ENCODE data around the gene AGAP1. TPM values are rescaled to one million over a fixed set of nuclear protein-coding genes. Genes with fewer than 3 reads are reported as not detected.

Gene AGAP1
- total RNA-seq, 1 donor from 2014 or later = 44.0 TPM

GRCh38 chr2:235678712-235679111 lies 184.9 kb downstream of the AGAP1 start:
- no peak for DNase-seq (ENCODE audit: low spot score in 2 of 2, unreplicated experiment in 2 of 2)
- H3K36me3 Mint-ChIP-seq = no peaks in the 10 kb centered on the region
- TF ChIP-seq CTCF (IDR thresholded peaks at IDR 0.05; ENCODE audit: unreplicated experiment) = no peak
- H3K4me1 Mint-ChIP-seq = peaks cover 48% of the 10 kb centered on the region
- H3K27ac Mint-ChIP-seq = peak overlapping the region; percentile 6
- peaks cover 1% of the 10 kb centered on the region for H3K27me3 Mint-ChIP-seq (ENCODE audit: low read depth)
- no peak overlapping the region for H3K4me3 Mint-ChIP-seq
- no peaks in the 10 kb centered on the region for H3K9me3 Mint-ChIP-seq

DNA sequence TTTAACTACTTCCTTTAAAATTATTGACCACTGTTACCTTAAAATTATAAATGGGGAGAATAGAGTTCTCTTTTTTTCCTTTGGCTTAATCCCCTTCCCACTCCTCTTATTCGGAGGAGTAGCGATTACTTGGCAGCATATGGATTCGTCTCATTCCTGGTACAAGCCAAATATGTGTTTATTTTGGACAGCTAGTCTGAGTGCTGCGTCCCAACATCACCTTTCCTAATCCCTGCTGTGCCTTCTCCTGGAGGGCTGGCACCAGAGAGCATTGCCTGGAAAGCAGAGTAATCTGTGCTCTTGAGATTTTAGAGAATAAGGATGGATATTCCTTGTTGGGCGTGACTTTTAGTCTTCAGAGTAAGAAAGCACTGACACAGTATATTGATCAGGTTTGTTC lies 185.6 kb downstream of the AGAP1 start:
- DNase-seq (ENCODE audit: low spot score in 2 of 2, unreplicated experiment in 2 of 2) = no peak
- Mint-ChIP-seq H3K36me3 (no peaks in the 10 kb centered on the region), H3K27me3 (ENCODE audit: low read depth) (no peaks in the 10 kb centered on the region), H3K27ac (peak overlapping the region; percentile 58), H3K4me3 (no peak overlapping the region), H3K4me1 (peaks cover 44% of the 10 kb centered on the region), H3K9me3 (no peaks in the 10 kb centered on the region)
- TF ChIP-seq CTCF (IDR thresholded peaks at IDR 0.05; ENCODE audit: unreplicated experiment) = no peak

GRCh38 chr2:235685024-235685721 lies 191.3 kb downstream of the AGAP1 start:
- H3K27ac Mint-ChIP-seq = no peak overlapping the region
- no peaks in the 10 kb centered on the region for H3K4me1 Mint-ChIP-seq
- H3K4me3 Mint-ChIP-seq = no peak overlapping the region
- DNase-seq (ENCODE audit: low spot score in 2 of 2, unreplicated experiment in 2 of 2) = no peak
- no peaks in the 10 kb centered on the region for H3K9me3 Mint-ChIP-seq
- H3K36me3 Mint-ChIP-seq = no peaks in the 10 kb centered on the region
- H3K27me3 Mint-ChIP-seq (ENCODE audit: low read depth) = no peaks in the 10 kb centered on the region
- TF ChIP-seq CTCF (IDR thresholded peaks at IDR 0.05; ENCODE audit: unreplicated experiment) = no peak

DNA sequence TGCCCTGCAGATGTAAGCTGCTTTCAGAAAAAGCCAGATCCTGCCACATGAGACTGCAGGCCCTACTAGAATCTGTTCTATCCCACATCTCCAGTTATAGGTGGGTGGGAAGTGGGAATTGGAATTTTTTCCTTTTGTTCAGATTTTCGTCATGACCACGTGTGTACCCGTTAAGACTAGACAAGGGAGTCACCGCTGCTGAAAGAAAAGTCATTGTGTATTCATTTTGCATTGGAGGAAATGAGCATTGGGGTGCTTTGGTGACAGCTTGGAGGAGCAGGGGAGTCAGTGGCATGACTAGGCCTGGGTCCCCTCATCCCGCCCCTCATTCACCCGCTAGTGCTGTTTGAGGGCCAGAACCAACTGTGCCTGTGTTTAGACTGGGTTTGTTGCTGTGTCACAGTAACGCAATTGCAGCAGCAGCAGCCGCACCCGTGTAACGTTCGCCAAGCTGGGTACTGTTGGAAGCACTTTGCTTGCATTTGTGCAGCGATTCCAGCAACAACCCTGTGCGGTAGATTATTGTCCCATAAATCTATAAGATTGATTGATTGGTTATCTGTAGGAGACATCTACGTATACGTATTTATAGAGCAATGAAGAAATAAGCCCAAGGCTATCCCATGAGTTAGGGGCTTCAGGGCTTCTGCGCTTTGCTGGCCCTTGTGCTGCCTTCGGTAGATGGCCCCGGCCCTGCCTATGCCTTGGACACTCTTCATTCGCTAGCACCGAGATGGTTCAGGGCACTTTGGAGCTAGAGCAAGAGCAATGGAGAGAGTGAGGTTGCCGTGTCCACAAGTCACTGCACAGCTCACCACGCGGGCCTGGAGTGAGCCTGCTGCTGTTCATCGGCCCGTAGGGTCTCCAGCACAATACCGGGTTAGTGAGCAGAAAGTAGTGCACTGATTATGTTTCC lies 194.9 kb downstream of the AGAP1 start:
- Mint-ChIP-seq H3K27ac (no peak overlapping the region), H3K4me3 (no peak overlapping the region), H3K36me3 (no peaks in the 10 kb centered on the region), H3K27me3 (ENCODE audit: low read depth) (no peaks in the 10 kb centered on the region), H3K4me1 (no peaks in the 10 kb centered on the region), H3K9me3 (no peaks in the 10 kb centered on the region)
- TF ChIP-seq CTCF (IDR thresholded peaks at IDR 0.05; ENCODE audit: unreplicated experiment) = no peak
- no peak for DNase-seq (ENCODE audit: low spot score in 2 of 2, unreplicated experiment in 2 of 2)

- no peaks in the 10 kb centered on the region for H3K27me3 Mint-ChIP-seq (ENCODE audit: low read depth)
- H3K36me3 Mint-ChIP-seq = no peaks in the 10 kb centered on the region
- H3K27ac Mint-ChIP-seq = no peak overlapping the region
- H3K4me1 Mint-ChIP-seq = no peaks in the 10 kb centered on the region
- H3K4me3 Mint-ChIP-seq = no peak overlapping the region
- TF ChIP-seq CTCF (IDR thresholded peaks at IDR 0.05; ENCODE audit: unreplicated experiment) = no peak
- H3K9me3 Mint-ChIP-seq = no peaks in the 10 kb centered on the region
- no peak for DNase-seq (ENCODE audit: low spot score in 2 of 2, unreplicated experiment in 2 of 2)
Observed at GRCh38 chr2:235689427-235689853, 195.6 kb downstream of the AGAP1 start.

All from mesothelial cell of epicardium (in vitro differentiated cells).